Dendritic cell treated with granulocyte-macrophage colony-stimulating factor and Interleukin-4, amounts not matched to agents 40 ng/mL and 50 ng/mL, for 4 days (primary cell): ENCODE results near the gene CDYL.

Source experiments
- H3K27ac Mint-ChIP-seq: one replicate; pipeline ENCODE4 v1.8.0; 2022; ENCODE audit warnings: mild to moderate bottlenecking, mixed read lengths
- H3K27me3 Mint-ChIP-seq: one replicate; pipeline ENCODE4 v1.8.0; 2022; ENCODE audit warnings: mild to moderate bottlenecking, mixed read lengths
- H3K36me3 Mint-ChIP-seq: one replicate; pipeline ENCODE4 v1.8.0; 2022; ENCODE audit warnings: low read depth, mixed read lengths
- H3K4me1 Mint-ChIP-seq: one replicate; pipeline ENCODE4 v1.8.0; 2022; ENCODE audit warnings: low read depth, mixed read lengths
- H3K4me3 Mint-ChIP-seq: one replicate; pipeline ENCODE4 v1.8.0; 2022; ENCODE audit warnings: mild to moderate bottlenecking, moderate library complexity, mixed read lengths
- H3K9me3 Mint-ChIP-seq: one replicate; pipeline ENCODE4 v1.8.0; 2022; ENCODE audit warnings: mixed read lengths
- intact Hi-C: fragments of 100-400 bp; cut with micrococcal nuclease; formaldehyde crosslinking; loops from one replicate; pipeline ENCODE4 v1.15.0; 2022

Gene CDYL

GRCh38 chr6:4929097-4929718, 153.0 kb downstream of the CDYL start:
- H3K36me3 Mint-ChIP-seq = peaks cover 9% of the 10 kb centered on the region
- no peaks in the 10 kb centered on the region for H3K27me3 Mint-ChIP-seq
- intact Hi-C loops = no loop called here
- no peak overlapping the region for H3K27ac Mint-ChIP-seq
- no peak overlapping the region for H3K4me3 Mint-ChIP-seq
- H3K9me3 Mint-ChIP-seq = no peaks in the 10 kb centered on the region
- H3K4me1 Mint-ChIP-seq = peaks cover 25% of the 10 kb centered on the region

DNA sequence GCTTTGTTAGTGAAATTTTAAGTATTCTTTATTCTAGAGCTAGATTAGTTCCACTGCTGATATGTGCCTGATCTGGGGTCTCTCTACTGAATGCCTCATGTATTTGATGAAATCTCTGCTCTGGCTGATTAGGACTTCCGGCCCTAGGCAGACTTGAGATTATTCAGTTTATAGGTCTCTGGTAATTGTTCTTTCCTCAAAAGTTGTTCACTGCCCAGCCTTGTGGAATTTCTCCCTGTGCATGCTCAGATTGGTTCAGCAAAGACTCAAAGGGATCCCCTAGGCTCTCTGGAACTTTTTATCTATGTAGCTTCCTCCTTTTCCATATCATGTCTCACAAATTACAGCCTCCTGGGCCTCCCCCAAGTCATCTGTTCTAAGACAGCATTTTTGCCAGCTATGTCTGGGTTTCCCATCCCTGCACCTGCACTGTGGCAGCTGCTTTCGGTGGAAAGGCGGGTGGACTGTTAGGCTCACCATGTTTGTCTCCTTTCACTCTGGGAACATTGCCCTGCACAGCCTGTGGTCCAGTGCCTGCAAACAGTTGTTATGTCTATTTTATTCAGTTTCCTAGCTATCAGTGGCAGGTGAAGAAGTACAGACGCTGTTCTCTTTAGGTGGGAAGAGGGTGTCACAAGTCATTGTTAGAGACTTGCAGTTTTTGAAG, 154.0 kb downstream of the CDYL start:
- intact Hi-C loops = loop anchor here (10.0 kb wide), 1 partner anchor 145 kb away; no protein-coding TSS in a partner anchor
- Mint-ChIP-seq H3K9me3 (no peaks in the 10 kb centered on the region), H3K27ac (no peak overlapping the region), H3K4me3 (no peak overlapping the region), H3K36me3 (peaks cover 17% of the 10 kb centered on the region), H3K4me1 (peaks cover 21% of the 10 kb centered on the region), H3K27me3 (no peaks in the 10 kb centered on the region)

- H3K4me3 Mint-ChIP-seq = no peak overlapping the region
- peaks cover 21% of the 10 kb centered on the region for H3K4me1 Mint-ChIP-seq
- peaks cover 28% of the 10 kb centered on the region for H3K36me3 Mint-ChIP-seq
- no peaks in the 10 kb centered on the region for H3K27me3 Mint-ChIP-seq
- H3K27ac Mint-ChIP-seq = no peak overlapping the region
- no peaks in the 10 kb centered on the region for H3K9me3 Mint-ChIP-seq
- intact Hi-C loops = loop anchor here (10.0 kb wide), 1 partner anchor 147 kb away; no protein-coding TSS in a partner anchor
These were observed 155.5 kb downstream of the CDYL start for GRCh38 chr6:4931530-4932227.

DNA sequence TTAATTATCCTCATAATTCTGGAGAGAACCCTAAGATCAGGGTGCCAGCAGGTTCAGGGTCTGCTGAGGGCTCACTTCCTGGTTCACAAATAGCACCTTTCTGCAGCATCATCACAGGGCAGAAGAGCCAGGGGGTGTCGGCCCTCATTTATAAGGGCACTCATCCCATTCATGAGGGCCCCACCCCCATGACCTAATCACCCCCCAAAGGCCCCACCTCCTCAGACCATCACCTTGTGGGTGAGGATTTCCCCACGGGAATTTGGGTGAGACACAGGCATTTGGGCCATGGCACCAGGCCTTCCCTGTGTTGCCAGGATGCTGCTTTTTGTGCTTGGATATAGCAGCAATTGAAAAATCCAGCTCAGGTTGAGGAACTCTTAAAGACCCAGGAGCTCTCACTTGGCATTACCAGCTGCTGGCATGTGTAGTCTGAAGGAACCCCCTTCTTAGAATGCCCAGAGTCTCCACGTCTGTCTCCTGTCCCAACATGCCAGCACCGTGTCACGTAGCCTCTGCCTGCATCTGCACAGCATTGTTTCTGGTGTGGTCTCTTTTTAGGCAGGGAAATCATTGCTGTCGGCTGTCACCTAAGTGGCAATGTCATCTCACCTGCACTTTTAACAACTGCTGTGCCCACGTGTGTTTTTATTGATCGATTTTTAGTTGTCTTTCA, 156.2 kb downstream of the CDYL start:
- Mint-ChIP-seq H3K27ac (no peak overlapping the region), H3K36me3 (peaks cover 34% of the 10 kb centered on the region), H3K9me3 (no peaks in the 10 kb centered on the region), H3K27me3 (no peaks in the 10 kb centered on the region), H3K4me3 (no peak overlapping the region), H3K4me1 (peaks cover 21% of the 10 kb centered on the region)
- intact Hi-C loops = loop anchor here (10.0 kb wide), 1 partner anchor 148 kb away; no protein-coding TSS in a partner anchor

DNA sequence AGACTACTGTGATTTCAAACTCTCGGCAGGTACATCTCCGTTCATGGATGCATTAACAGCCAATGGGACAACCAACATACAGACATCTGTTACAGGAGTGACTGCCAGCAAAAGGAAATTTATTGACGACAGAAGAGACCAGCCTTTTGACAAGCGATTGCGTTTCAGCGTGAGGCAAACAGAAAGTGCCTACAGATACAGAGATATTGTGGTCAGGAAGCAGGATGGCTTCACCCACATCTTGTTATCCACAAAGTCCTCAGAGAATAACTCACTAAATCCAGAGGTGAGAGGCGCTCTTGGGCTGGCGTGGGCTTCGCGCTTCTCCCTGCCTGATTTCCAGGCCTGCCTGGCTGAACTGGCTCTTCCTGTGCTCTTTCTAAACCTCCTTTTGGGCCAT, 159.3 kb downstream of the CDYL start:
- peaks cover 21% of the 10 kb centered on the region for H3K4me1 Mint-ChIP-seq
- H3K4me3 Mint-ChIP-seq = no peak overlapping the region
- H3K27me3 Mint-ChIP-seq = no peaks in the 10 kb centered on the region
- peaks cover 49% of the 10 kb centered on the region for H3K36me3 Mint-ChIP-seq
- no peak overlapping the region for H3K27ac Mint-ChIP-seq
- intact Hi-C loops = loop anchor here (5.0 to 10.0 kb wide), 2 partner anchors 151 to 623 kb away; no protein-coding TSS in a partner anchor
- no peaks in the 10 kb centered on the region for H3K9me3 Mint-ChIP-seq

DNA sequence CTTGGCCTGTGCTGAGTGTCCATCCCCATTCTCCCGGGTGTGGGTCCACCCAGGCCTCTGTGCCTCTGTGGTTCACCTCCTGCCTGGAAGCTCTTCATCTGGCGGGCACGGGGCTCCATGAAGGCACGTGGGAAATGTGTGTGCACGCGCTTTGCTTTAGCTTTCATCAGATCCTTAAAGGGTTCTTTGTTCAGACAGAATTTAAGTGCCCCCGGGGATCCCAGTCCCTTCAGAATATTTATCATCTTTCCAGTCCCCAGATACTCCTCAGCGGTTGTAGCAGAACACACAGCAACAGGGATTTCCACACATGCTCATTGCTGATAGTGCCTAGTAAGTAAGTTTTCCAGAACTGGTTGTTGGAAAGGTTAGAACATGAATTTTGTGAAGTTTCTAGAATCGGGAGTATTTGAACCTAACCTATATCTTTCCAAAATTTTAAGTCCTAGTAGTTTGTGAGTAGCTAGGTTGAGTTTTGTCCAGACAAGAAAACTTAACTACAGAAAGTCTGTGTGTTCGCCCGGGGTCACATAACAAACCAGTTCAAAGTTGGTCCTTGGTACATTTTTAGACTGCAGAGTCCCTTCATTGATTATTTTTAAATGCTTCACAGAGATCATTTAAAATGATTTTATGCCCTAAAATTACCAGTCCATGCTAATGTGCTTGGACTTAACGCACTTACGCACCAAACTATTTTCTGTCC, 159.9 kb downstream of the CDYL start:
- Mint-ChIP-seq H3K4me3 (no peak overlapping the region), H3K36me3 (peaks cover 49% of the 10 kb centered on the region), H3K9me3 (no peaks in the 10 kb centered on the region), H3K27me3 (no peaks in the 10 kb centered on the region), H3K27ac (no peak overlapping the region), H3K4me1 (peaks cover 20% of the 10 kb centered on the region)
- intact Hi-C loops = loop anchor here (5.0 to 10.0 kb wide), 2 partner anchors 151 to 624 kb away; no protein-coding TSS in a partner anchor

- intact Hi-C loops = loop anchor here (5.0 to 10.0 kb wide), 2 partner anchors 152 to 624 kb away; no protein-coding TSS in a partner anchor
These were observed 160.5 kb downstream of the CDYL start for GRCh38 chr6:4936681-4937041.

DNA sequence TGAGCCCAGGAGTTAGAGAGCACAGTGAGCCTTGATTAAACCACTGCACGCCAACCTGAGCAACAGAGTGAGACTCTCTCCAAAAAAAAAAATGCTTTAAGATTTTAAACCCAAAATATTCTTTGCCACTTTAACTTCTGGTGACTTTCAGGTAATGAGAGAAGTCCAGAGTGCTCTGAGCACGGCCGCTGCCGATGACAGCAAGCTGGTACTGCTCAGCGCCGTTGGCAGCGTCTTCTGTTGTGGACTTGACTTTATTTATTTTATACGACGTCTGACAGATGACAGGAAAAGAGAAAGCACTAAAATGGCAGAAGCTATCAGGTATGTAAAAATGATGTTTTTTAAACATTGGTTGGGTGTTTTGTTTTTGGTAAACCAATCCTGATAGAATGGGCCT, 161.2 kb downstream of the CDYL start:
- intact Hi-C loops = loop anchor here (5.0 to 10.0 kb wide), 2 partner anchors 153 to 625 kb away; no protein-coding TSS in a partner anchor
- H3K27ac Mint-ChIP-seq = no peak overlapping the region
- peaks cover 25% of the 10 kb centered on the region for H3K4me1 Mint-ChIP-seq
- no peak overlapping the region for H3K4me3 Mint-ChIP-seq
- H3K27me3 Mint-ChIP-seq = no peaks in the 10 kb centered on the region
- no peaks in the 10 kb centered on the region for H3K9me3 Mint-ChIP-seq
- peaks cover 49% of the 10 kb centered on the region for H3K36me3 Mint-ChIP-seq

More at GRCh38 chr6:4936681-4937041, 160.5 kb downstream of the CDYL start:
- no peaks in the 10 kb centered on the region for H3K9me3 Mint-ChIP-seq
- no peaks in the 10 kb centered on the region for H3K27me3 Mint-ChIP-seq
- H3K4me3 Mint-ChIP-seq = no peak overlapping the region
- peaks cover 20% of the 10 kb centered on the region for H3K4me1 Mint-ChIP-seq
- no peak overlapping the region for H3K27ac Mint-ChIP-seq
- H3K36me3 Mint-ChIP-seq = peaks cover 49% of the 10 kb centered on the region

- Mint-ChIP-seq H3K4me1 (peaks cover 23% of the 10 kb centered on the region), H3K36me3 (peaks cover 58% of the 10 kb centered on the region), H3K27ac (no peak overlapping the region), H3K27me3 (no peaks in the 10 kb centered on the region), H3K9me3 (no peaks in the 10 kb centered on the region), H3K4me3 (no peak overlapping the region)
- intact Hi-C loops = loop anchor here (5.0 to 10.0 kb wide), 2 partner anchors 154 to 627 kb away; no protein-coding TSS in a partner anchor
These were observed 163.0 kb downstream of the CDYL start for GRCh38 chr6:4939241-4939640.

DNA sequence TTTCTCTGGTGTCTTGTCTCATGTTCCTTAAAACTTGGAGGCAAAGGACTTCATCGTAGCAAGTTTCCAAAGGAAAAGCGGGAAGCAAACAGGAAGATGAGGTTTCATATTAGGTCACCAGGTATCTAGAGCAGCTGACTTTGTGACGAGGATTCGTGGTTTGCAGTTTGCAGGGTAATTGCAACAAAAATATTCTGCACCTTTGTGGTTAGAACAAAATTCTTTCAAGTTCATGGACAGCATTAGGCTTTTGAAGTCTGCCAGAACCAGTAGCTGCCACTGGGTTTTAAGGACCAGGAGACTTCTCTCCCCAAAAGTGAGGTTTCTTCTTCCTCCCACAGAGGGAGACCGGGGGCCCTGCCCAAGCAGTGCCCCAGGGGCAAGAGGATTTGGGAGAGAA, 164.2 kb downstream of the CDYL start:
- intact Hi-C loops = no loop called here
- H3K4me3 Mint-ChIP-seq = no peak overlapping the region
- H3K4me1 Mint-ChIP-seq = peaks cover 23% of the 10 kb centered on the region
- peaks cover 60% of the 10 kb centered on the region for H3K36me3 Mint-ChIP-seq
- no peaks in the 10 kb centered on the region for H3K27me3 Mint-ChIP-seq
- H3K9me3 Mint-ChIP-seq = no peaks in the 10 kb centered on the region
- no peak overlapping the region for H3K27ac Mint-ChIP-seq

DNA sequence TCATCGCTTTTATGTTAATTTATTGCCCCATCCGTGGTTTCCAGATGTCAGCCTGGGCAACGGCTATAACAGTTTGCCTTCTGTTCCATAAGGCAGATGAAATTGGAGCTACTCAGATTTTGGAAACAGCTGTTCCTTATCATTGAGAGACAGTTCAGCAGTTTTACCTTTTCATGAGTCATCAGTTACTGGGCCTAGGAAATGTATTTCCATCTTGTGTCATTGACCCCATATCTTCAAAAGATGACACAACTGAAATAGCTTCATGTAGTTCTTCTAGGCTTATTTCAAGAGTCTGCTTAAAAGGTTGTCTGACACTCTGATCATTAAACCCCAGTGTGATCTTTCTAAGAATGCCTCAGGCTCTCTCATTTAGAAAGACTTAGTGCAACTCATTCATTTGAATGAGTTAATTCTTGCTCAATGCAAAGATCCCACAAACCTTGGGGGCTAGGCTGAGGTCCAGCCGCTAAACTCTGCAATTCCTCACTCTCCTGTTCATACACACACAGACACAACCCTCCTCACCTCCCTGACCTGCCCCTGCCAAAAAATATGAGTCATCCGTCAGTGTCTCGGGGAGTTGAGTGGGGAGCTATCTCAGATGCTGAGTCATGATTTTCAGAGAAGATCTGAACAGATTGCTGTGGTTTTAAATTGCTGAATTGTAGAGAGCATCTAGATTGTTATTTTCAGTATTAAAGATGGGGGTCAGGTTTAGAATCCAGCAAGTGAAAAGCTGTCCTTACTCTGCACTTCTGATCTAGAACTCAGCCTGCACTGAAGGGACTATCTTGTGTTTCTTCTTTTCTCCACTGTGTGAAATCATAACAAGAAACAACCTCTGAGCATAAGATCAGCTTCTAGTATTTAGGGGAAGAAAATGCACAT, 165.8 kb downstream of the CDYL start:
- Mint-ChIP-seq H3K27me3 (no peaks in the 10 kb centered on the region), H3K4me1 (peaks cover 23% of the 10 kb centered on the region), H3K27ac (peak overlapping the region; percentile 31), H3K36me3 (peaks cover 65% of the 10 kb centered on the region), H3K9me3 (no peaks in the 10 kb centered on the region), H3K4me3 (no peak overlapping the region)
- intact Hi-C loops = no loop called here

GRCh38 chr6:4942673-4943009, 166.4 kb downstream of the CDYL start:
- H3K4me3 Mint-ChIP-seq = no peak overlapping the region
- peaks cover 65% of the 10 kb centered on the region for H3K36me3 Mint-ChIP-seq
- peak overlapping the region; percentile 31 for H3K27ac Mint-ChIP-seq
- intact Hi-C loops = no loop called here
- peaks cover 23% of the 10 kb centered on the region for H3K4me1 Mint-ChIP-seq
- no peaks in the 10 kb centered on the region for H3K27me3 Mint-ChIP-seq
- H3K9me3 Mint-ChIP-seq = no peaks in the 10 kb centered on the region
